Liver (tissue), 9 donors: ENCODE results near the gene PDGFD. TPM values are rescaled to one million over a fixed set of nuclear protein-coding genes. Genes with fewer than 3 reads are reported as not detected.

Source experiments
- DNase-seq: peaks from one replicate; pipeline ENCODE4 v3.0.0-alpha.2; 2017; ENCODE audit warnings: low spot score
- H3K27ac ChIP-seq, 2 donors: one replicate each; pipeline ENCODE4 v1.7.0; 2013; ENCODE audit warnings: inconsistent platforms in 2 of 2, low read length in 2 of 2, control low read depth in 1 of 2, low read depth in 1 of 2, mild to moderate bottlenecking in 1 of 2
- H3K27me3 ChIP-seq, 4 donors: one replicate each; pipeline versions ENCODE4 v1.6.1 to v1.7.0; 2013; ENCODE audit warnings: low read length in 3 of 4, inconsistent platforms in 1 of 4, mild to moderate bottlenecking in 1 of 4, moderate library complexity in 1 of 4; ENCODE audit not compliant: control insufficient read depth in 4 of 4, insufficient read depth in 4 of 4
- H3K36me3 ChIP-seq, 4 donors: one replicate each; pipeline versions ENCODE4 v1.6.1 to v1.7.0; 2013; ENCODE audit warnings: low read length in 3 of 4, mild to moderate bottlenecking in 3 of 4, low read depth in 1 of 4, moderate library complexity in 1 of 4; ENCODE audit not compliant: control insufficient read depth in 4 of 4, insufficient read depth in 3 of 4
- H3K4me1 ChIP-seq, 4 donors: one replicate each; pipeline versions ENCODE4 v1.6.1 to v1.7.0; 2013; ENCODE audit warnings: low read length in 3 of 4, mild to moderate bottlenecking in 3 of 4, moderate library complexity in 1 of 4; ENCODE audit not compliant: control insufficient read depth in 4 of 4, insufficient read depth in 4 of 4
- H3K4me3 ChIP-seq, 3 donors: one replicate each; pipeline versions ENCODE4 v1.6.1 to v1.7.0; 2013; ENCODE audit warnings: low read length in 3 of 3, control low read depth in 1 of 3, low read depth in 1 of 3, mild to moderate bottlenecking in 1 of 3
- H3K9ac ChIP-seq, 2 donors: one replicate each; pipeline ENCODE4 v1.7.0; 2013; ENCODE audit warnings: low read length in 2 of 2, mild to moderate bottlenecking in 2 of 2, moderate library complexity in 2 of 2, control low read depth in 1 of 2, low read depth in 1 of 2
- H3K9me3 ChIP-seq, 4 donors: one replicate each; pipeline versions ENCODE4 v1.6.1 to v1.7.0; 2013; ENCODE audit warnings: low read length in 3 of 4; ENCODE audit not compliant: control insufficient read depth in 4 of 4
- ATF3 ChIP-seq: IDR thresholded peaks from 2 replicates; pipeline ENCODE4 v1.6.1; 2016; ENCODE audit warnings: antibody characterized with exemption
- CTCF ChIP-seq: fragments of 150-350 bp; IDR thresholded peaks from 2 replicates; pipeline ENCODE4 v1.5.1; 2017; ENCODE audit warnings: improper control_type of control experiment, low read depth, low read length; ENCODE audit not compliant: missing input control
- EGR1 ChIP-seq, 2 donors: IDR thresholded peaks; 2 replicates each; pipeline ENCODE4 v1.6.1; 2016 to 2018; ENCODE audit warnings: antibody characterized with exemption in 2 of 2, low read depth in 2 of 2
- FOXA1 ChIP-seq: IDR thresholded peaks from 2 replicates; pipeline ENCODE4 v1.6.1; 2016; ENCODE audit warnings: antibody characterized with exemption
- GABPA ChIP-seq, 2 donors: IDR thresholded peaks in 1 of 2; conservative IDR thresholded peaks in 1 of 2; 2 replicates each; pipeline ENCODE4 v1.6.1; 2016; ENCODE audit warnings: antibody characterized with exemption in 2 of 2, mild to moderate bottlenecking in 1 of 2, moderate library complexity in 1 of 2
- HNF4A ChIP-seq, 2 donors: conservative IDR thresholded peaks; 2 replicates each; pipeline ENCODE4 v1.6.1; 2016; ENCODE audit warnings: antibody characterized with exemption in 2 of 2, mild to moderate bottlenecking in 2 of 2
- HNF4G ChIP-seq: IDR thresholded peaks from 2 replicates; pipeline ENCODE4 v1.6.1; 2016; ENCODE audit warnings: antibody characterized with exemption
- MAX ChIP-seq: IDR thresholded peaks from 2 replicates; pipeline ENCODE4 v1.6.1; 2016; ENCODE audit warnings: antibody characterized with exemption
- NR2F2 ChIP-seq: IDR thresholded peaks from 2 replicates; pipeline ENCODE4 v1.6.1; 2016; ENCODE audit warnings: antibody characterized with exemption
- RAD21 ChIP-seq, 2 donors: IDR thresholded peaks; 2 replicates each; pipeline ENCODE4 v1.6.1; 2016; ENCODE audit warnings: antibody characterized with exemption in 2 of 2, mild to moderate bottlenecking in 2 of 2
- SP1 ChIP-seq: IDR thresholded peaks from 2 replicates; pipeline ENCODE4 v1.6.1; 2018; ENCODE audit warnings: antibody characterized with exemption, mild to moderate bottlenecking
- TAF1 ChIP-seq: conservative IDR thresholded peaks from 2 replicates; pipeline ENCODE4 v1.6.1; 2016; ENCODE audit warnings: antibody characterized with exemption, mild to moderate bottlenecking
- YY1 ChIP-seq: IDR thresholded peaks from 2 replicates; pipeline ENCODE4 v1.6.1; 2016; ENCODE audit warnings: antibody characterized with exemption, mild to moderate bottlenecking
- ZBTB33 ChIP-seq: IDR thresholded peaks from 2 replicates; pipeline ENCODE4 v1.6.1; 2016; ENCODE audit warnings: antibody characterized with exemption
- WGBS: extraction: QIAGEN DNeasy Blood & Tissue Kit; methylation state at CpG from one replicate; pipeline ENCODE4 v1.1.7; 2013; 5-methylcytosine and 5-hydroxymethylcytosine counted together
- polyA plus RNA-seq, 2 donors: library from polyadenylated mRNA; stranded (reverse) in 1 of 2; unstranded in 1 of 2; fragments of 200-250 nt in 1 of 2; fragments of >200 nt in 1 of 2; fragmentation: Nextera tagmentation in 1 of 2; extraction: Ambion mirVana in 1 of 2; gene quantifications; one replicate each; pipeline versions ENCODE4 v1.2.1 to v1.2.3, GENCODE V29; 2013 to 2015
- total RNA-seq, 2 donors: library from RNA; depleted of rRNA; stranded (reverse); fragments of >200 nt; gene quantifications; one replicate each; pipeline ENCODE4 v1.2.3, GENCODE V29; 2014
- donor health status: healthy.
- donor health status: healthy.
- donor health status: healthy.
- donor health status: healthy.
- donor health status: healthy.

The PDGFD gene
- total and polyA plus RNA-seq, 4 donors: 1.0 to 3.3 (median 2.1) TPM

GRCh38 chr11:104104201-104104600, 59.7 kb downstream of the PDGFD start:
- no peak overlapping the region for H3K4me3 ChIP-seq
- no peaks in the 10 kb centered on the region for H3K9me3 ChIP-seq
- TF ChIP-seq GABPA (IDR thresholded peaks at IDR 0.05 in 1 of 2, conservative IDR thresholded peaks at IDR 0.05 in 1 of 2): no peak
- TF ChIP-seq RAD21 (IDR thresholded peaks at IDR 0.05): no peak
- no peak for TF ChIP-seq HNF4A (conservative IDR thresholded peaks at IDR 0.05)
- no peak for TF ChIP-seq FOXA1
- no peak for TF ChIP-seq EGR1 (IDR thresholded peaks at IDR 0.05; ENCODE audit: low read depth in 2 of 2)
- no peak for TF ChIP-seq HNF4G
- H3K9ac ChIP-seq: no peak overlapping the region
- H3K4me1 ChIP-seq: no peaks in the 10 kb centered on the region
- H3K36me3 ChIP-seq: no peaks in the 10 kb centered on the region
- H3K27ac ChIP-seq: no peak overlapping the region
- no peaks in the 10 kb centered on the region for H3K27me3 ChIP-seq
- DNase-seq: no peak
- WGBS: 79% methylated on average over 2 of the region's 2 CpGs

- TF ChIP-seq TAF1 (no peak), NR2F2 (no peak), CTCF (no peak), SP1 (no peak), MAX (no peak), ATF3 (no peak), HNF4G (no peak), RAD21 (IDR thresholded peaks at IDR 0.05) (no peak), ZBTB33 (no peak), EGR1 (IDR thresholded peaks at IDR 0.05; ENCODE audit: low read depth in 2 of 2) (no peak), FOXA1 (no peak), HNF4A (conservative IDR thresholded peaks at IDR 0.05) (no peak)
- WGBS: 30% methylated on average over 3 of the region's 3 CpGs
These were observed 65.4 kb downstream of the PDGFD start for GRCh38 chr11:104098555-104098954.

GRCh38 chr11:104098132-104098531, 65.8 kb downstream of the PDGFD start:
- H3K4me1 ChIP-seq: no peaks in the 10 kb centered on the region
- H3K9ac ChIP-seq: no peak overlapping the region
- H3K4me3 ChIP-seq: no peak overlapping the region
- TF ChIP-seq HNF4A (conservative IDR thresholded peaks at IDR 0.05) (no peak), ATF3 (no peak), HNF4G (no peak), ZBTB33 (no peak), FOXA1 (no peak), EGR1 (IDR thresholded peaks at IDR 0.05; ENCODE audit: low read depth in 2 of 2) (no peak), YY1 (no peak), NR2F2 (no peak)
- DNase-seq: no peak
- 91% methylated on average over 1 of the region's 1 CpG for WGBS
- H3K27ac ChIP-seq: no peak overlapping the region
- H3K9me3 ChIP-seq: no peaks in the 10 kb centered on the region
- H3K36me3 ChIP-seq: no peaks in the 10 kb centered on the region
- H3K27me3 ChIP-seq: no peaks in the 10 kb centered on the region

More at GRCh38 chr11:104098555-104098954, 65.4 kb downstream of the PDGFD start:
- Histone ChIP-seq H3K9ac (no peak overlapping the region), H3K9me3 (no peaks in the 10 kb centered on the region), H3K36me3 (no peaks in the 10 kb centered on the region), H3K4me3 (no peak overlapping the region), H3K4me1 (no peaks in the 10 kb centered on the region), H3K27me3 (no peaks in the 10 kb centered on the region), H3K27ac (no peak overlapping the region)
- DNase-seq: no peak
